ENCODE measurements around the gene B4GALT2. TPM values are rescaled to one million over a fixed set of nuclear protein-coding genes. Genes with fewer than 3 reads are reported as not detected.

The B4GALT2 gene
- total RNA-seq, 2 donors from 2014 or later = 22.7 to 28.6 TPM

DNA sequence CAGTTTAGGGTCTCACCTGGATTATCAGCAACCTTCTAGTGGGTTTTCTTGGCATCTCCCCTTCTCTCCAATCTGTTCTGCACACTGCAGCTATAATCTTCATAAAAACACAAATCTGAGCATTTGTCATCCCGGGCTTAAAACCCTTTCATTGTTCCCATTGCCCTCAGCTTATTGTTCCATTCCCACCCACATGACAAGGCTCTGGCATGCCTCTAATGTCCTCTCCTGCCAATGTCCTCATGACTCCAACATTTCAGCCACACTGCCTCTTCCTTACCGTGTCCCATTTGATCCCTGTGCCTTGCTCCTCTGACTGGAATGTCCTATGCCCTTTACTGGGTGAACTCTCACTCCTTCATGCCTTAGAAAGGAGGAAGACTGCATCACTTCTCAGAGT lies 16.7 kb upstream of the B4GALT2 start:
- DNase-seq = no peak
- intact Hi-C loops (cut with DNase I, micrococcal nuclease) = no loop called here
- no peak for ATAC-seq

DNA sequence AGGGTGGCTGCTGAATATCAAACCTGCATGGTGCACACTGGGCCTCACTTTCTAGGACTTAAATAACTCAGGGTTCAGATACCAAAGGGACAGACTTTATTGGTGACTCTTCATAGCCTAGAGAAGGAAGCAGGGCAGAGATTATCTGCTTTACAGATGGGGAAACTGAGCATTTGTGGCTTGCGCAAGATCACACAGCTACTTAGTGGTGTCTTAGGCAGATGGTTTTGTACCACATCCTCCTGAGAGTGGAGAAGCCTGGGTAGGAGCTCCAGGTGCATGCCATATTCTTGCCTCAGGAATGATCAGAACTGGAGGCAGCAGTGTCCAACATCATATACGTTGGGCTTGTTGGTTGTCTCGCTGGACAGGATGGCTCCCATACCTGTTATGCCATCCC lies 16.0 kb upstream of the B4GALT2 start:
- intact Hi-C loops (cut with DNase I, micrococcal nuclease) = no loop called here
- DNase-seq (no peak), ATAC-seq (no peak)

- intact Hi-C loops (cut with DNase I, micrococcal nuclease) = no loop called here
- DNase-seq (no peak), ATAC-seq (no peak)
These were observed 15.1 kb upstream of the B4GALT2 start for GRCh38 chr1:43963890-43964289.

DNA sequence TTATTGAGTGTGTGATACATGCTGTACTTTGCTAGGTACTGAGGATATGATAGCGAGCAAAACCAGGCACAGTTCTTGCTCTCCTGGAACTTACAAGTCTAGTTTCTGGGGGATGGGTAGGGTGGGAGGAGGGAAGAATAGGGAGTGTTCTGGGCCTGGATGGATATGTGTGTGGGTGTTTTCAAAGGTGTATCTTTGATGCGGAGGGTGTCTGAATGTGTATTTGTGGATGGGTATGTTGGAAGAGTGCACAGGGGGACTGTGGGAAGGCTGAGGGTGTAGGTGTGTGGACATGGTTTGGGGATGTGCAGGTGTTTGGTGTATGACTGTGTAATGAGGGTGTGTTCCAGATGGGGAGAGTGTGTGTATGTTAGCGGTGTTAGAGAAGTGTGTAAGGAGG lies 13.7 kb upstream of the B4GALT2 start:
- intact Hi-C loops (cut with DNase I, micrococcal nuclease) = no loop called here
- ATAC-seq = no peak
- no peak for DNase-seq

GRCh38 chr1:43968348-43968948 lies 10.6 kb upstream of the B4GALT2 start:
- ATAC-seq (no peak), DNase-seq (no peak)
- intact Hi-C loops (cut with DNase I, micrococcal nuclease) = no loop called here

DNA sequence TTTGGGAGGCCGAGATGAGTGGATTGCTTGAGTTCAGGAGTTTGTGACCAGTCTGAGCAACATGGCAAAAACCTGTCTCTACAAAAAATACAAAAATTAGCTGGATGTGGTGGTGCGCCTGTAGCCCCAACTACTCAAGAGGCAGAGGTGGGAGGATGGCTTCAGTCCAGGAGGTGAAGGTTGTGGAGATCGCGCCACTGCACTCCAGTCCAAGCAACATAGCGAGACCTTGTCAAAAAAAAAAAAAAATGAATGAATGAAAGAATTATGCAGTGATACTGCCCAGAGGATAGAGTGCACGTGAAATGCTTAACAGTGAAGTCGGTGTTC lies 9.6 kb upstream of the B4GALT2 start:
- ATAC-seq (no peak), DNase-seq (no peak)
- intact Hi-C loops (cut with DNase I, micrococcal nuclease) = no loop called here

DNA sequence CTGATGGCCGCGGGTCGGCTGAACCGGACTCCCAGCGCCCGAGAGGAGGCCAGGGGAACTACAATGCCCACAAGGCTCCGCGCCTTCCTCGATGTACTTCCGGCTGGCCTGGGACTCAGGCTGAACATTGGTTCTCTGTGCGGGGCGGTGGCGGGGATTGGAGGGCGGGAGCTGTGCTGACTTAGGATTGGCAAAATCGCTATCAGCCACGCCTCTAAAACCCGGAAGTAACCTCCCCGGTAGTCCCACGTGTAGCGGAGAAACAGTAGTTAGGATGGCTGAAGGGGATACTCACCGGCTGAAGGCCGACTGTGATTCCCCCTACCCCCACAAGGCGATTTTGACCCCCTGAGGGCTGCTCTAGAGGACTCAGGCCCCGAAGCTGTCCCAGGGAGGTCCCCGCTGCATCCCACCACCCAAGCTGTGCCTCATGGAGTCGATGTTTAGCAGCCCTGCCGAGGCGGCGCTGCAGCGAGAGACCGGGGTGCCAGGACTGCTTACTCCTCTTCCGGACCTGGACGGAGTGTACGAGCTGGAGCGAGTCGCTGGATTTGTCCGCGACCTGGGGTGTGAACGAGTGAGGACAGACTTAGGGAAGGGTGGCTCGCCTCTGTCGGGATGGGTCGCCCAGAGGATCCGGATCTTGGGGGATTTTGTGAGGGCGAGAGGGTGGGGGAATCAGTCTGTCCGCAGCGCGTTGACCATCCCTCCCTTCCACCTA lies 9.1 kb upstream of the B4GALT2 start, which contains the start of gene DPH2:
Gene DPH2, plus strand, starts transcription at position 265 of the 721 bp plus-strand sequence. Its CDS starts 166 bp downstream, at position 431.
- intact Hi-C loops (cut with DNase I, micrococcal nuclease) = no loop called here
- peak; percentile 82 for ATAC-seq
- DNase-seq = peak; percentile 96 to 98

GRCh38 chr1:43970502-43970901 lies 8.5 kb upstream of the B4GALT2 start:
- ATAC-seq (no peak), DNase-seq (no peak)
- intact Hi-C loops (cut with DNase I, micrococcal nuclease) = no loop called here

- ATAC-seq = no peak
- intact Hi-C loops (cut with DNase I, micrococcal nuclease) = no loop called here
- DNase-seq = no peak
These were observed 8.1 kb upstream of the B4GALT2 start for GRCh38 chr1:43970911-43971310.

GRCh38 chr1:43971336-43971980 lies 7.6 kb upstream of the B4GALT2 start:
- ATAC-seq = no peak
- intact Hi-C loops (cut with DNase I, micrococcal nuclease) = no loop called here

GRCh38 chr1:43973981-43974442 lies 5.0 kb upstream of the B4GALT2 start:
- ATAC-seq (peak; percentile 2), DNase-seq (no peak)
- intact Hi-C loops (cut with DNase I, micrococcal nuclease) = no loop called here

More at GRCh38 chr1:43971336-43971980, 7.6 kb upstream of the B4GALT2 start:
- no peak for DNase-seq

- intact Hi-C loops (cut with DNase I, micrococcal nuclease) = no loop called here
These were observed 4.4 kb upstream of the B4GALT2 start, which contains the start of gene ATP6V0B for GRCh38 chr1:43974443-43975248. Gene ATP6V0B (plus strand): TSS chr1:43974960. CDS start chr1:43975041, 81 bp downstream.

GRCh38 chr1:43975249-43975961 lies 3.6 kb upstream of the B4GALT2 start:
- intact Hi-C loops (cut with DNase I, micrococcal nuclease) = no loop called here
- peak; percentile 79 to 80 for DNase-seq
- peak; percentile 43 for ATAC-seq

More at GRCh38 chr1:43974443-43975248, 4.4 kb upstream of the B4GALT2 start, which contains the start of gene ATP6V0B:
- peak; percentile 80 for ATAC-seq
- peak; percentile 96 to 99 for DNase-seq

GRCh38 chr1:43976045-43976444 lies 3.0 kb upstream of the B4GALT2 start:
- DNase-seq (no peak), ATAC-seq (no peak)
- intact Hi-C loops (cut with DNase I, micrococcal nuclease) = no loop called here

DNA sequence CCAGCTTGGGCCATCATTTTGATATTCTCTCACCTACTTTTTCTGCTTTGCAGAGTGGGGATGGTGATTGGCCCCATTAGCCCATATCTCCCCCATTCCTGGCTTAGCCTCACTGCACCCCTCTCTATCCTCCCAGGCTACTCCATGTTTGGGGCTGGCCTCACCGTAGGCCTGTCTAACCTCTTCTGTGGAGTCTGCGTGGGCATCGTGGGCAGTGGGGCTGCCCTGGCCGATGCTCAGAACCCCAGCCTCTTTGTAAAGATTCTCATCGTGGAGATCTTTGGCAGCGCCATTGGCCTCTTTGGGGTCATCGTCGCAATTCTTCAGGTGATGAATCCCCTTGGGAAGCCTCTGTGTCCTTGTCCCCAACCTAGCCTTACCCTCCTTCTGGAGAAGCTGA lies 2.1 kb upstream of the B4GALT2 start:
- intact Hi-C loops (cut with DNase I, micrococcal nuclease) = no loop called here
- ATAC-seq (no peak), DNase-seq (peak in 1 of 2 donors; percentile 2)

GRCh38 chr1:43977376-43978263 lies 1.4 kb upstream of the B4GALT2 start:
- peak in 1 of 2 donors; percentile 24 for DNase-seq
- intact Hi-C loops (cut with DNase I, micrococcal nuclease) = no loop called here
- no peak for ATAC-seq

GRCh38 chr1:43978264-43978550 lies 803 bp upstream of the B4GALT2 start:
- no peak for ATAC-seq
- no peak for DNase-seq
- intact Hi-C loops (cut with DNase I, micrococcal nuclease) = no loop called here

DNA sequence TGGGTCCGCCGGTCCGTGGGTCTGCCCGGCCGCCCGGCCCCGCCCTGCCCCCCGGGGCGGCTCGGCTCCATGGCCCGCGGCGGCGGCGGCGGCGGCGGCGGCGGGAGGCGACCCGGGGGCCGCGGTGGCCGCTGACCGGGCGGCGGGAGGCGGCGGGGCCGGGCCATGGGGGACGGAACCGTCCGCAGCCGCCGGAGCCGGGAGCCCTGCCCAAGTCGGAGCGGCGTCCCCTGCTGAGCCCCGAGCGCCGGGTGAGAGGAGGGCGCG lies 184 bp downstream of the B4GALT2 start:
- DNase-seq = no peak
- ATAC-seq = no peak
- intact Hi-C loops (cut with DNase I, micrococcal nuclease) = no loop called here

Data from left colon (tissue), 2 donors.